ENCODE data around the gene ELOVL2. TPM values are rescaled to one million over a fixed set of nuclear protein-coding genes. Genes with fewer than 3 reads are reported as not detected.
"Not testable (repeated sequence)": the region's sequence is repeated elsewhere in the genome, so short reads cannot be mapped to it uniquely, and the experiment has no call there.

ELOVL2 gene
- total RNA-seq, 1 donor from 2014 or later: 55.4 TPM

DNA sequence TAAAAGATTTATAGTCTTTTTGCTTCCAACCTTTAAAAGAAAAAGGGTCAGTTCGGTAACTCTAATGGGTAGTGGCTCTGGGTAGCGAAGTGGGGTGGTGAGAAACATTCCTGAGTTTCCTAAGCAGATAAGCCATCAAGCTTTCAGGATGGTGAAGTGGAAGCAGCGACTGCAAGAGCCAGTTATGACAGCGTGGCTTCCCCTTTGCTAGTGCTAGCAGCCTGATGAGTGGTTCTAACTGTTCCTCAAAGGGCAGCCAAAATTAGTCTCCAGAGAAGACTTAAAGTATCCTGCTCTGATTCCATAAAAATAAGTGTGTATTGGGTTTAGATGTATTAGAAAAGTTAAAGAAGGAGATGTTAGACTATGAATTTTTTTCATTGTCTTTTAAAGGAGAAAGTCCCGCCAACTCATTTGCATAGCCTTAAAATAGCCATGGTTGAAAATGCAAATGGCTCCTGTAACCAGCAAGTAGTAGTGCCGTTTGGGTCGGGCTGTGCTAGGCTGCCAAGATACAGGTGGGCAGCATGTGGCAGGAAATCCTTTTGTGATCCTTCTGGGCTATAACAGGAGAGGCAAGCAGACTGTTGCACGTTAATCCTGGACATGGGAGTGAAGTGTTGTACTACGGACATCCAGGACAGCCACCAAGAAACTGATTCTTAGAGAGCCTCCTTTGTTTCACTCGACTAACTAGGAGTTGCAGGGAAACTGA is 18.0 kb downstream of the ELOVL2 start:
- FAIRE-seq: no peak
- DNase-seq (ENCODE audit: low spot score in 2 of 2): no peak

DNA sequence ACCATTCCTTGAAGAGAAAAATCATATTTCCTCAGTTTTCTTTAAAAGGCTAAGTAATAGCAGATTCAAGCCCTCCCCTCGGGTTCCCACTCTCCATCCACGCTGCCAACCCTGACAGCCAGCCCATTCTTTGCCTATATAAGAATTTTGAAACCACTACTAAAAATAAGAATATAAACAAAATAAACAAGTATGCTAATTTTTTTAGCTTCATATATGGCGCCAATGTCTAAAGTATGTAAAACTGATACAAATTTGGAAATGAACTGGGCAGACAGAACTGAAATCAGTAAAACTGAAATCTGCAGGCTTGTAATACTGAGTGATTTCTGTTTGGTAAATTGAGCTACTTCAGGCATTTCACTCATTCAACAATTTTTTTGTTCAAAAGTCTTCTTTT is 19.0 kb downstream of the ELOVL2 start:
- FAIRE-seq (no peak), DNase-seq (ENCODE audit: low spot score in 2 of 2) (no peak)

GRCh38 chr6:11023032-11023431 is 21.1 kb downstream of the ELOVL2 start:
- FAIRE-seq (no peak), DNase-seq (ENCODE audit: low spot score in 2 of 2) (no peak)

GRCh38 chr6:11021714-11022113 is 22.4 kb downstream of the ELOVL2 start:
- FAIRE-seq: no peak

GRCh38 chr6:11021003-11021402 is 23.1 kb downstream of the ELOVL2 start:
- no peak for DNase-seq (ENCODE audit: low spot score in 2 of 2)
- FAIRE-seq: no peak

More at GRCh38 chr6:11021714-11022113, 22.4 kb downstream of the ELOVL2 start:
- DNase-seq (ENCODE audit: low spot score in 2 of 2): no peak

DNA sequence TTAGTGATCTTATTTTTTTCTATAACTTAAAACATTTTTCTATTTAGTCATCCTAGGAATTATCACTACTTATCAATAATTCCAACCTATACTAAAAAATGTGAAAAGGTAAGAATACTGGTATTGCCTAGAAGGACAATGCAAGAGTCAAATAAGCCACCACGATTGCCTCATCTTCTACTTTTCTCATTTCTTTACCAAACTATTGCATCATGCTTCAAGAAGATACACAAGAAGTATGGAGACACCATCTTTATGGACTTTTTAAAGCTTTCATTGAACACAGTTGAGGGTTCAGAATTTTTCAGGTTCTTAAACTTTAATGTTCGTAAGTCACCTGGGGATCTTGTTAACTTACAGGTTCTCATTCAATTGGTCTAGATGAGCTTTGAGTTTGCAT is 25.9 kb downstream of the ELOVL2 start:
- DNase-seq (ENCODE audit: low spot score in 2 of 2): no peak
- FAIRE-seq: no peak

DNA sequence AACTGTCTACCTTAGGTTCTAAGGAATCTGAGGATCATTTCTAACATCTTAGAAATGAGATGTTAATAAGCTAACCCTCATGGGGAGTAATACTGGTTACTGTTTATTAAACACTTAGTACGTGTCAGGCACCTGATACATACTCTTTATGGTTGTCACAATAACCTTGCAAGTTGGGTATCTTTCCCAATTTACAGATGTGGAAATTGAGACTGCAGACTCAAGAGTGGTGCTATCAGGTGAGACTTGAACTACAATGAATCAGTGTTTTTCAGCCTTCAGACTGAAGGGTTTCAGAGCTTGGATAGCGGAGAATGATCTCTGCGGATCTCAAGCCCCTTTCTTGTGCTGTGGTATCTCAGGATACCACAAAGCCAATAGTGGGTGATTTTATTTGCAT is 27.0 kb downstream of the ELOVL2 start:
- no peak for FAIRE-seq
- no peak for DNase-seq (ENCODE audit: low spot score in 2 of 2)

- FAIRE-seq (no peak), DNase-seq (ENCODE audit: low spot score in 2 of 2) (no peak)
These were observed 27.7 kb downstream of the ELOVL2 start for GRCh38 chr6:11016452-11016851.

- FAIRE-seq (no peak), DNase-seq (ENCODE audit: low spot score in 2 of 2) (no peak)
These were observed 29.0 kb downstream of the ELOVL2 start for GRCh38 chr6:11015102-11015501.

- DNase-seq (ENCODE audit: low spot score in 2 of 2) (no peak), FAIRE-seq (no peak)
These were observed 30.4 kb downstream of the ELOVL2 start for GRCh38 chr6:11013721-11014070.

GRCh38 chr6:11012976-11013720 is 31.0 kb downstream of the ELOVL2 start:
- FAIRE-seq (no peak), DNase-seq (ENCODE audit: low spot score in 2 of 2) (no peak)

DNA sequence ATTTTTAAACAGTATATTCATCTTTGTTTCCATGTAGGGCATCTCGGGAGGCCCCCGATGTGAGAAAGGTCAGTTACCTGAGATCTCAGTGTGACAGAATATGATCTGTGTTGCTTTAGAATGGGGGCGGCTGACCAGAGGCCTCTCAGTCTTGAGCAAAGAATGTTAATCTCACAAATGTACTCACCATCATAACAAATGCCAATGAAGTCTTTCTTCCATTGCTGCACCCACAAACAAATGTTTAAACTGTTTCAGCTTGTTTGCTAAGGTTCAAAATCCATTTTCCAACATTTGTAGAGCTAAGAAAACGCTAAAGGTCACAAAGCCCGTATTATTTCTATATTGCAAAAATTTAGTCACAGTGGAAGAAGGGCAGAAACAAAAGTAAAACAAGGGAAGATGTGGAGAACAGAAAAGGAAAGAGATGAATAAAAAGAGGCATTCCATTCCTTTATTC is 31.8 kb downstream of the ELOVL2 start:
- DNase-seq (ENCODE audit: low spot score in 2 of 2): no peak
- no peak for FAIRE-seq

DNA sequence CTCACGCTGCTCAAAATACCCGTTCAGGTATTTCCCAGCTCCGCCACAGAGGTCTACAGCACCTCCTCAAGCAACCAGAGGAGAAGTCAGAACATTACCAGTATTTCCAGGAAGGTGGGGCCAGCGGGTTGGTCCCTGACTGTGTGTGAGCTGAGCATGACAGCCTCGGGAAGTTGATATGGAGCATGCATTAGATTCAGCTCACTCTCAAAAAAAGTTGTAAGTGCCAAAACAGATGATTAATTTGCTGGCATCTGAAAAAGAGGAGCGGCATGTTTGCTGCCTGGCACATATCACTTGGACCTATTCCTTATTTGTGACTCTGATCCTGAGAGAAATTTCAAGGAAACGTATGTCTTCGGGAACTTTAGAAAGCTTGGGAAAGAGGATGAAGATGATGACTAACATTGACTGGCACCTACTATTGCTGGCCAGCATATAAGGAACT is 32.3 kb downstream of the ELOVL2 start:
- FAIRE-seq (no peak), DNase-seq (ENCODE audit: low spot score in 2 of 2) (no peak)

- FAIRE-seq (no peak), DNase-seq (ENCODE audit: low spot score in 2 of 2) (no peak)
These were observed 34.8 kb downstream of the ELOVL2 start for GRCh38 chr6:11009353-11009752.

DNA sequence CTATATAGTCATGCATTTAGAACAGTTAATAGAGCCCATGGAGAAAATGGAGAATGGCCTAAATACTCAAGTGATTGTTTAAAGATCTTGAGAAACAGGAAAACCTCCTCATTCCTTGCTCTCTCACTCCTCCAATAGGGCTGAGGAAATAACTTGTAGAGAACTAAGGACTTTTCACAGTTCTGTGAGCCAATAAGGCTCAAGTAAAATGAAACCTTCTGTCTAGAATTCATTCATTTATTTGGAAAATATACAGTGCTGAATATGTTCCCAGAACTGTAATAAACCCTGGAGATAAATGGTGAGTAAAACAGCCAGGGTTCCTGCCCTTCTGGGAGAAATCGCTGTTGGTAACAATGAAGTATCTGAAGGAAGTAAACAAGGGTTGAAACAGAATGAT is 35.3 kb downstream of the ELOVL2 start:
- DNase-seq (ENCODE audit: low spot score in 2 of 2) (no peak), FAIRE-seq (no peak)

GRCh38 chr6:11007715-11008608 is 36.1 kb downstream of the ELOVL2 start:
- FAIRE-seq (no peak), DNase-seq (ENCODE audit: low spot score in 2 of 2) (no peak)

GRCh38 chr6:11006061-11006460 is 38.0 kb downstream of the ELOVL2 start:
- DNase-seq (ENCODE audit: low spot score in 2 of 2) (no peak), FAIRE-seq (no peak)

- DNase-seq (ENCODE audit: low spot score in 2 of 2); FAIRE-seq: not testable (repeated sequence)
These were observed 40.8 kb downstream of the ELOVL2 start for GRCh38 chr6:11003297-11003696.

- FAIRE-seq: no peak
- DNase-seq (ENCODE audit: low spot score in 2 of 2): no peak
These were observed 41.9 kb downstream of the ELOVL2 start for GRCh38 chr6:11002176-11002575.

- DNase-seq (ENCODE audit: low spot score in 2 of 2): peak in 1 of 2 donors; percentile 13
- no peak for FAIRE-seq
These were observed 44.1 kb downstream of the ELOVL2 start for GRCh38 chr6:10999994-11000393.

Measured in frontal cortex (tissue), 4 donors.